Erythroblast (primary cell): ENCODE data around the gene SUMO2.
"Not testable (repeated sequence)": the region's sequence is repeated elsewhere in the genome, so short reads cannot be mapped to it uniquely, and the experiment has no call there.

Source experiments
- DNase-seq, 2 experiments: peaks; one replicate each; lab custom pipeline; 2025; lab: John Stamatoyannopoulos, UW
- GATA1 ChIP-seq: IDR thresholded peaks from 2 replicates; pipeline ENCODE4 v1.6.1; 2011; ENCODE audit warnings: low read depth, mild to moderate bottlenecking, control low read depth, low read length, moderate library complexity
- POLR2A ChIP-seq: IDR thresholded peaks from 2 replicates; pipeline ENCODE4 v1.6.1; 2011; ENCODE audit warnings: mild to moderate bottlenecking, low read length

SUMO2 gene

GRCh38 chr17:75128694-75129505 is 53.9 kb downstream of the SUMO2 start:
- DNase-seq: no peak
- no peak for TF ChIP-seq POLR2A
- TF ChIP-seq GATA1: no peak

- DNase-seq: not testable (repeated sequence)
These were observed 54.8 kb downstream of the SUMO2 start for GRCh38 chr17:75127936-75128335.

GRCh38 chr17:75126954-75127353 is 55.8 kb downstream of the SUMO2 start:
- DNase-seq: no peak
- TF ChIP-seq GATA1 (no peak), POLR2A (no peak)

- DNase-seq: no peak
These were observed 56.8 kb downstream of the SUMO2 start for GRCh38 chr17:75125984-75126383.

GRCh38 chr17:75124819-75125162 is 58.0 kb downstream of the SUMO2 start:
- DNase-seq: peak in 1 of 2 experiments; percentile 45
- TF ChIP-seq GATA1: no peak
- no peak for TF ChIP-seq POLR2A

More at GRCh38 chr17:75125984-75126383, 56.8 kb downstream of the SUMO2 start:
- no peak for TF ChIP-seq GATA1
- no peak for TF ChIP-seq POLR2A

- peak; percentile 95 for TF ChIP-seq POLR2A
- TF ChIP-seq GATA1: peak; percentile 21
- peak; percentile 94 to 95 for DNase-seq
These were observed 58.5 kb downstream of the SUMO2 start for GRCh38 chr17:75124041-75124818.

GRCh38 chr17:75118307-75118706 is 64.5 kb downstream of the SUMO2 start:
- DNase-seq: no peak
- TF ChIP-seq GATA1: no peak

GRCh38 chr17:75116737-75117136 is 66.0 kb downstream of the SUMO2 start:
- TF ChIP-seq GATA1: no peak
- no peak for TF ChIP-seq POLR2A
- no peak for DNase-seq
